Measurements from ENCODE around the gene B4GALT2.

- TF ChIP-seq CTCF (conservative IDR thresholded peaks at IDR 0.05; ENCODE audit: low read depth, low read length) (no peak), EZH2 (IDR thresholded peaks at IDR 0.05; ENCODE audit: borderline replicate concordance, low read depth, low read length, poor library complexity, severe bottlenecking) (no peak)
Observed at GRCh38 chr1:43935711-43936427, 43.1 kb upstream of the B4GALT2 start.
